Measurements from ENCODE around the gene GTPBP10.
"Not testable (repeated sequence)": the region's sequence is repeated elsewhere in the genome, so short reads cannot be mapped to it uniquely, and the experiment has no call there.

Gene GTPBP10

DNA sequence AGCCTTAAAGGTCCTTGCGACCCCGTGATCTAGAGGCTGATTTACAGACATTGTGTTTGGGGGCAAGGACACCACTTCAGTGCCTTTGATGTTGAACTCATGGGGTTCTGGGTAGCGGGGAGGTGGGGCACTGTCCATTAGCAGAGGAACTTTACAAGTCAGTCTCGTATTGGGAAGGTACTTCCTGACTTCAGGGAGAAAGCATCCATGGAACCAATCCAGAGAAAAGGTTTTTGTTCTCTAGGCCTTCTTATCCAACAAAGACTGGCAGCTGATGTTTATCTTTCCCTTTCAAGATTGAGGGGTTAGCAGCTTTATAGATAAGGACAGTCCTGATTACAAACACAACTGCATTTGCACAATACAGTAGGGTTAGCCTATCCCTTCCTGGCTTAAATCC lies 2.8 kb downstream of the GTPBP10 start:
- ChIA-PET POLR2A (no interaction called here), CTCF (interaction anchor here (1.6 kb wide), 1 partner anchor 106 kb away, joined by 3 read pairs; no protein-coding TSS in a partner anchor)
- TF ChIP-seq, protein P1, sequence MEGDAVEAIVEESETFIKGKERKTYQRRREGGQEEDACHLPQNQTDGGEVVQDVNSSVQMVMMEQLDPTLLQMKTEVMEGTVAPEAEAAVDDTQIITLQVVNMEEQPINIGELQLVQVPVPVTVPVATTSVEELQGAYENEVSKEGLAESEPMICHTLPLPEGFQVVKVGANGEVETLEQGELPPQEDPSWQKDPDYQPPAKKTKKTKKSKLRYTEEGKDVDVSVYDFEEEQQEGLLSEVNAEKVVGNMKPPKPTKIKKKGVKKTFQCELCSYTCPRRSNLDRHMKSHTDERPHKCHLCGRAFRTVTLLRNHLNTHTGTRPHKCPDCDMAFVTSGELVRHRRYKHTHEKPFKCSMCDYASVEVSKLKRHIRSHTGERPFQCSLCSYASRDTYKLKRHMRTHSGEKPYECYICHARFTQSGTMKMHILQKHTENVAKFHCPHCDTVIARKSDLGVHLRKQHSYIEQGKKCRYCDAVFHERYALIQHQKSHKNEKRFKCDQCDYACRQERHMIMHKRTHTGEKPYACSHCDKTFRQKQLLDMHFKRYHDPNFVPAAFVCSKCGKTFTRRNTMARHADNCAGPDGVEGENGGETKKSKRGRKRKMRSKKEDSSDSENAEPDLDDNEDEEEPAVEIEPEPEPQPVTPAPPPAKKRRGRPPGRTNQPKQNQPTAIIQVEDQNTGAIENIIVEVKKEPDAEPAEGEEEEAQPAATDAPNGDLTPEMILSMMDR (IDR thresholded peaks at IDR 0.05; ENCODE audit: control extremely low read depth, extremely low read depth, low read depth, missing control alignments) = no peak
- no peak for DNase-seq (ENCODE audit: extremely low spot score)

DNA sequence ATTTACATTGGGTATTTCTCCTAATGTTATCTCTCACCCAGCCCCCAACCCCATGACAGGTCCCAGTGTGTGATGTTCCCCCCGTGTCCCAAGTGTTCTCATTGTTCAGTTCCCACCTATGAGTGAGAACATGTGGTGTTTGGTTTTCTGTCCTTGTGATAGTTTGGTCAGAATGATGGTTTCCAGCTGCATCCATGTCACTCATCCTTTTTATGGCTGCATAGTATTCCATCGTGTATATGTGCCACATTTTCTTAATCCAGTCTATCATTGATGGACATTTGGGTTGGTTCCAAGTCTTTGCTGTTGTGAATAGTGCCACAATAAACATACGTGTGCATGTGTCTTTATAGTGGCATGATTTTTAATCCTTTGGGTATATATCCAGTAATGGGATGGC lies 3.5 kb downstream of the GTPBP10 start:
- POLR2A ChIA-PET; DNase-seq (ENCODE audit: extremely low spot score): not testable (repeated sequence)
- CTCF ChIA-PET = interaction anchor here (1.6 kb wide), 1 partner anchor 10 kb away, joined by 6 read pairs; no protein-coding TSS in a partner anchor

DNA sequence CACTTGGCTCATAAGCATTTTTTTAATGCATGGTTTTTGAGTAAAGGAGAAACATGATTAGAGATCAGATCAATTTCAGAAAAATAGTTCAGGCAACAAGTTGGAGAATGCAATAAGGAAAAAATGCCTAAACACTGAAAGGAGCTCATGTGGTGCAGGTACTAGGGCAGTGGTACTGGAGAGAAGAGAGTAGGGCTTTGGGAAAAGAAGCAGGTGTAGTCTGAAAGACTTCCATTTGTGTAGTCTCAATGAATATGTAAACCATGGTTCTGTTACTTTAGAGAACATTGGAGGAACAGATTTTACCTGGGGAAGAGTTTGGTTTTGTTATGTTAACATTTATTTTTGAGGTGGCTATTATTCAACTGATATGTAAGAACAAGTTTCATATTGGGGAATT lies 5.5 kb downstream of the GTPBP10 start:
- ChIA-PET CTCF (interaction anchor here (1.8 to 2.1 kb wide), 2 partner anchors 12 to 137 kb away, joined by 4 to 7 read pairs; no protein-coding TSS in a partner anchor), POLR2A (no interaction called here)
- no peak for DNase-seq (ENCODE audit: extremely low spot score)
- TF ChIP-seq, protein P1 (IDR thresholded peaks at IDR 0.05; ENCODE audit: control extremely low read depth, extremely low read depth, low read depth, missing control alignments) = no peak

DNA sequence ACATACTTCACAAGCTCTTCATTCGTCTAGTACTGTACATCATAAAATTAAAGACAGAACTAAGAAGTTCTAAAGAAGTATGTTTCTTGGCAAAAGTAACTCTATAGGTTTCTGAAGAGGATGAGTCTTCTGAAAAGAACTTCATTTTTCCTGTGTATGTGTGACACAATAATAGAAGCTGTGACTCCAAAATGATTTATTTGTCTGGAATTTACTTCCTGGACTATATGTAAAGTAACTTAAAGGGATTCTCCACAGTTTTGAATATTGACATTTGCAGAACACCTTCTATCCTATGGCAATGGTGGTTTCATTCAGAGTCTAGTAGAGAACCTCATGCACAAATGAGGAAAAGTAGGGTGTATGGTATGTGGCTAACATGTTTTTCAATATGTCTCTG lies 36.9 kb downstream of the GTPBP10 start:
- ChIA-PET POLR2A (no interaction called here), CTCF (interaction anchor here (1.3 kb wide), 1 partner anchor 36 kb away, joined by 4 read pairs; no protein-coding TSS in a partner anchor)
- TF ChIP-seq, protein P1 (IDR thresholded peaks at IDR 0.05; ENCODE audit: control extremely low read depth, extremely low read depth, low read depth, missing control alignments) = no peak
- no peak for DNase-seq (ENCODE audit: extremely low spot score)

DNA sequence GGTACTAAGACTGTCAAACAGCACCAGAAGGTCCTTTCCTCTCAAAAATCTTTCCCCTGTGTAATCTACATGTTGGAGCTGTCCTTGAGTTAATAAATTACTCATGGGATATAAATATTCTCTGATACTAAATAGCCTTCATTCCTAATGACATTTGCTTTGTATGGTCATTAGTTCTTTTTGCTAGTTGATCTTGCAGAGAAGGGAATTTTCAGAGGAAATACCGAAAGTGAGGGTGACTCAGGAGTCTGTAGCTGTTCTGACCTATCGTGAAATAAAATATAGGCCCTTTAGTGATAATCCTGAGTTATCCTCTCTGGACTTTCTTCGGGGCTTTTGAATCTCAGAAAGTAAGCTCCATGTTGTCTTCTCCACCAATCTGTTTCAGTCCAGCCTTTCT lies 37.3 kb downstream of the GTPBP10 start:
- ChIA-PET POLR2A (no interaction called here), CTCF (interaction anchor here (1.3 kb wide), 1 partner anchor 36 kb away, joined by 4 read pairs; no protein-coding TSS in a partner anchor)
- TF ChIP-seq, protein P1 (IDR thresholded peaks at IDR 0.05; ENCODE audit: control extremely low read depth, extremely low read depth, low read depth, missing control alignments) = no peak
- DNase-seq (ENCODE audit: extremely low spot score) = no peak

DNA sequence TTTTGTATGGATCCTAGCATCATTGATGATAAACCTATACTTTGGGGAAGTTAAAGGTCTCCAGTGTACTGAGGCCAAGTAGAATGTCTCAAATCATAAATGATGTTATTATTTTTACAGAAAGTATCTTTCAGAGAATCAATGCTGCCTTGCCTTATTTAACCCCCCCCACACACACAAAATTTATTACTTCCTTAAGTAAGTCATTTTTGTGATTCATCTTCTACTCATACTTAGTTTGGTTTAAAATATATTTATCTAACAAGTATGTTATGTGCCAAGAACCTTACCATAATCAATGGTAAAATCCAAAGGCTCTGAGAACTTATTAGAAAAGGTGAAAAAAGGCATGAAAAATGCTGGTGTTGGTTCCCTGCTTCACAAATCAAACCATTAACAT lies 37.9 kb downstream of the GTPBP10 start:
- no peak for DNase-seq (ENCODE audit: extremely low spot score)
- POLR2A ChIA-PET = no interaction called here
- TF ChIP-seq, protein P1 (IDR thresholded peaks at IDR 0.05; ENCODE audit: control extremely low read depth, extremely low read depth, low read depth, missing control alignments) = no peak
- CTCF ChIA-PET = interaction anchor here (1.3 kb wide), 1 partner anchor 35 kb away, joined by 4 read pairs; no protein-coding TSS in a partner anchor

DNA sequence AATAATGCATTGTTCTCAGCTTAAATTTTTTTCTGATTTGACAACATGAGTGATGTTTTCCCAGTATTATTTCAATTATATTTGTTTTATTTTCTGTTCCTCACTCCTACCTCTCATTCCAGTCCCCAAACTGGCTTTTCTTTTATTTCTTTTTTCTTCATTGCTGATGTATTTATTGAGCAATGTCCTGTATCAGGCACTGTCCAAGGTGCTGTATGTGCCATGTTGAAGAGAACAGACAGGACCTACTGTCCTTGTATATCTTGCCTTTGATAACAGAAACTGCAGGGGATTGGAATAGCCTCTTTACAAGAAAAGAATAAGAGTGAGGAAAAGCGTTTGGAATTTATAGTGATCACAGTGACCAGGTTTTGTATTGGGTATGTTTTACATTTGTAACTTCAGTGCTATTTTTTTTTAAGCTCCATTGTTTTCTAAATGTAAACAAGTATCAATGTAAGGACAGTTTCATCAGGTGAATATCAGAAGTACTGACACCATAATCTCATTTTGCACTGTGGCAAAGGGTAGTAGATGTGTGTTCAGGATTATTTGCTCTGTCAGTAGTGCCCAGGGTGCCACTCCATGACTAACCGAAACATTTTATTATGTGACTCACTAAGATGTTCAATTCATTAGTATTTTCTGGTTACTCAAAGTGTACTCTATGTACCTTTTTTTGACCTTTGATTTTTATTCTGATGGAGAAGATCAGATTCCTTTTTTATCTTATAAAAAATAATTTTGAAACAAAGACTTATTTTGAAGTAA lies 41.1 kb downstream of the GTPBP10 start:
- DNase-seq (ENCODE audit: extremely low spot score) = no peak
- POLR2A ChIA-PET = no interaction called here
- CTCF ChIA-PET = no interaction called here
- TF ChIP-seq, protein P1 (IDR thresholded peaks at IDR 0.05; ENCODE audit: control extremely low read depth, extremely low read depth, low read depth, missing control alignments) = no peak
